SU-DHL-6 (cell line): ENCODE measurements around the gene TANGO2.

Experiments
- CTCF ChIP-seq: fragments of 200-600 bp; sonication (generic); IDR thresholded peaks from one replicate; pipeline ENCODE4 v1.5.1; 2017; ENCODE audit warnings: antibody characterized with exemption, mild to moderate bottlenecking, low read length, moderate library complexity; ENCODE audit not compliant: insufficient read depth, poor library complexity, severe bottlenecking
- EZH2phosphoT487 ChIP-seq: fragments of 200-600 bp; sonication (generic), shearing (Covaris generic); conservative IDR thresholded peaks from 2 replicates; pipeline ENCODE4 v1.6.1; 2018; ENCODE audit warnings: mild to moderate bottlenecking, antibody characterized with exemption, low read length, moderate library complexity, mixed read lengths

GRCh38 chr22:20107471-20107901 is 86.6 kb downstream of the TANGO2 start:
- TF ChIP-seq CTCF (no peak), EZH2phosphoT487 (no peak)
